Ishikawa (cell line): ENCODE measurements around the gene CCDC73.

Experiments used
- EGR1 ChIP-seq: IDR thresholded peaks from 2 replicates; pipeline ENCODE4 v1.6.1; 2012
- FOXM1 ChIP-seq: IDR thresholded peaks from 2 replicates; pipeline ENCODE4 v1.6.1; 2012; ENCODE audit warnings: low read depth, borderline replicate concordance
- MAX ChIP-seq: IDR thresholded peaks from 2 replicates; pipeline ENCODE4 v1.6.1; 2012
- RAD21 ChIP-seq: IDR thresholded peaks from 2 replicates; pipeline ENCODE4 v1.6.1; 2012; ENCODE audit warnings: low read depth
- REST ChIP-seq: IDR thresholded peaks from 2 replicates; pipeline ENCODE4 v1.6.1; 2012; ENCODE audit warnings: low read depth, mild to moderate bottlenecking
- USF1 ChIP-seq: IDR thresholded peaks from 2 replicates; pipeline ENCODE4 v1.6.1; 2012

GRCh38 chr11:32705309-32706033, 89.0 kb downstream of the CCDC73 start:
- no peak for TF ChIP-seq USF1
- TF ChIP-seq REST = no peak
- TF ChIP-seq RAD21 = no peak
- no peak for TF ChIP-seq MAX
- no peak for TF ChIP-seq FOXM1
- TF ChIP-seq EGR1 = no peak
